Progenitor cell of endocrine pancreas (in vitro differentiated cells): ENCODE data around the gene PLEKHG4B. TPM values are rescaled to one million over a fixed set of nuclear protein-coding genes. Genes with fewer than 3 reads are reported as not detected.

Source experiments
- DNase-seq: peaks from one replicate; pipeline ENCODE4 v3.0.0; 2021; ENCODE audit warnings: low spot score; ENCODE audit not compliant: unreplicated experiment
- H3K27ac Mint-ChIP-seq: 2 replicates; pipeline ENCODE4 v1.8.0; 2021; ENCODE audit warnings: mild to moderate bottlenecking, moderate library complexity, mixed read lengths
- H3K27me3 Mint-ChIP-seq: 2 replicates; pipeline ENCODE4 v1.8.0; 2021; ENCODE audit warnings: mixed read lengths
- H3K36me3 Mint-ChIP-seq: 2 replicates; pipeline ENCODE4 v1.8.0; 2022; ENCODE audit warnings: mixed read lengths; ENCODE audit not compliant: insufficient read depth
- H3K4me1 Mint-ChIP-seq: 2 replicates; pipeline ENCODE4 v1.8.0; 2021; ENCODE audit warnings: low read depth, mixed read lengths
- H3K4me3 Mint-ChIP-seq: 2 replicates; pipeline ENCODE4 v1.8.0; 2021; ENCODE audit warnings: low read depth, mild to moderate bottlenecking, moderate library complexity, mixed read lengths
- H3K9me3 Mint-ChIP-seq: 2 replicates; pipeline ENCODE4 v1.8.0; 2021; ENCODE audit warnings: low read depth, mixed read lengths
- total RNA-seq: library from RNA; stranded (reverse); gene quantifications from 2 replicates; pipeline ENCODE4 v1.2.1, GENCODE V29; 2021
- TF ChIP-seq, protein P1 (sequence below): fragments of 200-600 bp; sonication (generic); IDR thresholded peaks from one replicate; pipeline ENCODE4 v1.5.0; 2021; ENCODE audit warnings: antibody characterized with exemption, mild to moderate bottlenecking; ENCODE audit not compliant: unreplicated experiment

Gene PLEKHG4B
- total RNA-seq, 1 donor from 2014 or later: 59.5 TPM

DNA sequence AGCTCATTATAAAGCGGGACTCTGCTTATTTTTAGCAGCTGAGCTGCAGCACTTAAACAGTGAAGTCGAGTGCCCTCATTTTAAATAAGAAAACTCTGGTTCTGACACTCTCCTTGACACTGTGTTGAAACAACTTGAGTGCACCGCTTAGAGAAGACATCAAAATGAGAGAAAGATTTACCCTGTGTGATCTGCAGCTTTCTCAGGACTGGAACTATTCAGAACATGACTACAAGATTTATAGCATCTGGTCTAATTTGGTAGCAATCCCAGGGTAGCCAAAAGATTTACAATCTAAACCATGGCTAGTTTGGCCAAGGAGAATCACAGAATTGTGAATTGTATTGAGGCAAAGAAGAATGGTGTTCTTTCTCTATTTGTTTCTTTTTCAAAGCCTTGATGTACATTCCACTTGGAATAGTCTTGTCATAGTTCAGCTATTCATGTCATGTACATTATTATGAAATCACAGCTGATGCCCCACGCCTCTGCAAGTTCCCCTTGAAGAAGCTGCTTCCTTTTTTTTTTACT, 38.7 kb downstream of the PLEKHG4B start:
- H3K27me3 Mint-ChIP-seq: no peaks in the 10 kb centered on the region
- peaks cover 47% of the 10 kb centered on the region for H3K36me3 Mint-ChIP-seq
- H3K27ac Mint-ChIP-seq: no peak overlapping the region
- no peak overlapping the region for H3K4me3 Mint-ChIP-seq
- peaks cover 20% of the 10 kb centered on the region for H3K9me3 Mint-ChIP-seq
- no peak for DNase-seq
- TF ChIP-seq, protein P1, sequence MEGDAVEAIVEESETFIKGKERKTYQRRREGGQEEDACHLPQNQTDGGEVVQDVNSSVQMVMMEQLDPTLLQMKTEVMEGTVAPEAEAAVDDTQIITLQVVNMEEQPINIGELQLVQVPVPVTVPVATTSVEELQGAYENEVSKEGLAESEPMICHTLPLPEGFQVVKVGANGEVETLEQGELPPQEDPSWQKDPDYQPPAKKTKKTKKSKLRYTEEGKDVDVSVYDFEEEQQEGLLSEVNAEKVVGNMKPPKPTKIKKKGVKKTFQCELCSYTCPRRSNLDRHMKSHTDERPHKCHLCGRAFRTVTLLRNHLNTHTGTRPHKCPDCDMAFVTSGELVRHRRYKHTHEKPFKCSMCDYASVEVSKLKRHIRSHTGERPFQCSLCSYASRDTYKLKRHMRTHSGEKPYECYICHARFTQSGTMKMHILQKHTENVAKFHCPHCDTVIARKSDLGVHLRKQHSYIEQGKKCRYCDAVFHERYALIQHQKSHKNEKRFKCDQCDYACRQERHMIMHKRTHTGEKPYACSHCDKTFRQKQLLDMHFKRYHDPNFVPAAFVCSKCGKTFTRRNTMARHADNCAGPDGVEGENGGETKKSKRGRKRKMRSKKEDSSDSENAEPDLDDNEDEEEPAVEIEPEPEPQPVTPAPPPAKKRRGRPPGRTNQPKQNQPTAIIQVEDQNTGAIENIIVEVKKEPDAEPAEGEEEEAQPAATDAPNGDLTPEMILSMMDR: no peak
- peaks cover 9% of the 10 kb centered on the region for H3K4me1 Mint-ChIP-seq

DNA sequence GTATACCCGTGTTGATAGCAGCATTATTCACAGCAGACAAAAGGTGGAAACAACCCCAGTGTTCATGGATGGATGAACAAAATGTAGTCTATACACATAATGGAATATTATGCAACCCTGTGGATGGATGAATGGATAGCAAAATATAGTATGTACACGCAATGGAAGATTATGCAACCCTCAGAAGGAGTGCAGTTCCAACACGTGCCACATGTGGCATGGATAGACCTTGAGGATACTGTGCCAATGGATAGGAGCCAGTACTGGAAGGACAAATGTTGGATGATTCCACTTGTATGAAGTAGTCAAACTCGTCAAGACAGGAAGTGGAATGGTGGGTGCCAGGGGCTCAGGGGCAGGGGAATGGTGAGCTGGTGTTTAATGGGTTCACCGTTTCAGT, 44.9 kb downstream of the PLEKHG4B start:
- Mint-ChIP-seq H3K4me3 (no peak overlapping the region), H3K9me3 (peaks cover 7% of the 10 kb centered on the region), H3K27ac (no peak overlapping the region), H3K36me3 (peaks cover 18% of the 10 kb centered on the region), H3K4me1 (no peaks in the 10 kb centered on the region), H3K27me3 (no peaks in the 10 kb centered on the region)
- TF ChIP-seq, protein P1: no peak
- DNase-seq: no peak

DNA sequence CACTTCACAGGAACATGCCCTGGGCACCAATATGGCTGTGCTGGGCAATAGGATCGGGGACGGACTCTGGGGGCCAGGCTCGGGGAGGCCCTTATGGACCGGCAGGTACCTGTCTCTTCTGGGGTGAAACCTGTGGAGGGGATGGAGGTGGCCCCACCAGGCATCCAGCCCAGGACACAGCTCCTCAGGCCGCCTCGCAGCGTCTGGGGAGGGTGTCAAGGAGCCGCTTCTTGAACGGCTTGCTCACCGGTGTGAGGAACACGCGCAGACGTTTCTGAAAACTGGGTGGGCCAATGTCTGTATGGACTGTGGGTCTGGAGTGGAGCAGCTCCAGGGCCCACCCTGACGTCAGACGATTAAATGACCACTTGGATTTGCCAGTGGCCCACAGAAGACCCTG, 45.8 kb downstream of the PLEKHG4B start:
- Mint-ChIP-seq H3K4me3 (no peak overlapping the region), H3K4me1 (no peaks in the 10 kb centered on the region), H3K9me3 (peaks cover under 1% of the 10 kb centered on the region), H3K27ac (no peak overlapping the region), H3K36me3 (peaks cover 18% of the 10 kb centered on the region), H3K27me3 (no peaks in the 10 kb centered on the region)
- TF ChIP-seq, protein P1: no peak
- no peak for DNase-seq

DNA sequence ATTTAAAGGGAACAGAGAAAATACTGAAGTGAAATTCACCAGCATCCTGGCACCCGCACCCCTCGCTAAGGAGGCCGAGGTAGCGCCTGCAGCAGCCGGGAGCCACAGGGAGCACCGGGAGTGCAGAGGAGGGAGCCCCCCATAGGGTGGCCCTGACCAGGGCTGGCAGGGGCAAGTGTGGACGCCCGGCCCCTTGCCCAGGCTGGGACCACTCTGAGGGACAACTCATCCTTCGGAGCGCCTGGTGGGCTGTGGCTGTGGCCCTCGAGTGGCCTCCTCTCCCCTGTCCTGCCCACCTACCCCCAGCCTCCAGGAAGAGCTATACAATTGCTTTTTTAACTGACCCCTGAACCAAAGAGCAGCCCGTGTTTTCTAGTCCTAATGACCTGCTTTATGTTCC, 47.0 kb downstream of the PLEKHG4B start:
- H3K4me1 Mint-ChIP-seq: no peaks in the 10 kb centered on the region
- no peak for DNase-seq
- TF ChIP-seq, protein P1: no peak
- no peaks in the 10 kb centered on the region for H3K27me3 Mint-ChIP-seq
- no peak overlapping the region for H3K4me3 Mint-ChIP-seq
- H3K36me3 Mint-ChIP-seq: peaks cover 19% of the 10 kb centered on the region
- no peak overlapping the region for H3K27ac Mint-ChIP-seq
- no peaks in the 10 kb centered on the region for H3K9me3 Mint-ChIP-seq

DNA sequence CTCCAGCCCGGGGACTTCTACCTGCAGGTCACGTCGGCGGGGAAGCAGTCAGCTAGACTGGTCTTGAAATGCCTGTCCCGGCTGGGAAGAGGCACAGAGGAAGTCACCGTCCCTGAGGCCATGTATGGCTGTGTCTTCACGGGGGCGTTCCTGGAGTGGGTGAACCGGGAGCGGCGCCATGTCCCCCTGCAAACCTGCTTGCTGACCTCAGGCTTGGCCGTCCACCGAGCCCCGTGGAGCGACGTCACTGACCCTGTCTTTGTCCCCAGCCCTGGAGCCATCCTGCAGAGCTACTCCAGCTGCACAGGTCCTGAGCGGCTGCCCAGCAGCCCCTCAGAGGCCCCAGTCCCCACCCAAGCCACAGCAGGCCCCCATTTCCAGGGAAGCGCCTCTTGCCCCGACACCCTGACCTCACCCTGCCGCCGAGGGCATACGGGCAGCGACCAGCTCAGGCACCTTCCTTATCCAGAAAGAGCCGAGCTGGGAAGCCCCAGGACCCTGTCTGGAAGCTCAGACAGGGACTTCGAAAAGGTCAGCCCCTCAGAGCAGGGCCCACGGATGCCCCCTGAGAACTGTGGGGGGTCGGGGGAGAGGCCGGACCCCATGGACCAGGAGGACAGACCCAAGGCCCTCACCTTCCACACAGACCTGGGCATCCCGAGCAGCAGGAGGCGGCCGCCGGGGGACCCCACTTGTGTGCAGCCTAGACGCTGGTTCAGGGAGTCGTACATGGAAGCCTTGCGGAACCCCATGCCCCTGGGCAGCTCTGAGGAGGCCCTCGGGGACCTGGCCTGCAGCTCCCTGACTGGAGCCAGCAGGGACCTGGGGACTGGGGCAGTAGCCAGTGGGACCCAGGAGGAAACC, 47.8 kb downstream of the PLEKHG4B start:
- H3K4me1 Mint-ChIP-seq: no peaks in the 10 kb centered on the region
- DNase-seq: no peak
- no peak overlapping the region for H3K4me3 Mint-ChIP-seq
- no peaks in the 10 kb centered on the region for H3K9me3 Mint-ChIP-seq
- no peak overlapping the region for H3K27ac Mint-ChIP-seq
- TF ChIP-seq, protein P1: no peak
- H3K27me3 Mint-ChIP-seq: no peaks in the 10 kb centered on the region
- peaks cover 24% of the 10 kb centered on the region for H3K36me3 Mint-ChIP-seq
